Measurements from ENCODE around the gene MEGF11.

Gene MEGF11

DNA sequence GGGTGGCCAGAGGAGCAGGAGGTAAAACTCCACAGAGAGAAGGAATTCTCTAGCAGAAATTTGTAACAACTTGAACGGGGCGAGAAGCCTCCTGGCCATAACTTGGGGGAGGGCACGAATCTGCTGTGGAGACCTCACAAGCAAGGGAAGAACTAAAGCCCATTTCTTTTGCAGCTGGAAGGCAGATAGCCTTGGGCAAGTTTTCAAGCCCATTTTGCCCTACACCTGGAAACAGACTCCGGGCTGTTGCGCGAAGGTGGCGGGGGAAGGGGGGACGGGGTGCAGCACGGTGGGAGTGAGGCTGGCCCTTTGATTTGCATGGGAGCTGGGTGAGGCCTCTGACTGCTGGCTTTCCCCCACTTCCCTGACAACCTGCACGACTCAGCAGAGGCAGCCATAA, 168.8 kb downstream of the MEGF11 start:
- DNase-seq, result no peak

- DNase-seq, result no peak
Measured at GRCh38 chr15:66080717-66081398, 172.7 kb downstream of the MEGF11 start.

- DNase-seq, result no peak
Measured at GRCh38 chr15:66078929-66079275, 174.6 kb downstream of the MEGF11 start.

- DNase-seq, result no peak
Measured at GRCh38 chr15:66078196-66078928, 175.2 kb downstream of the MEGF11 start.

GRCh38 chr15:66077320-66077663, 176.3 kb downstream of the MEGF11 start:
- DNase-seq, result no peak

GRCh38 chr15:66076591-66077319, 176.8 kb downstream of the MEGF11 start:
- no peak for DNase-seq

- no peak for DNase-seq
Measured at GRCh38 chr15:66075947-66076346, 177.6 kb downstream of the MEGF11 start.

- DNase-seq, result no peak
Measured at GRCh38 chr15:66072616-66073361, 180.8 kb downstream of the MEGF11 start.

GRCh38 chr15:66071921-66072295, 181.6 kb downstream of the MEGF11 start:
- no peak for DNase-seq

GRCh38 chr15:66071160-66071920, 182.2 kb downstream of the MEGF11 start:
- DNase-seq, result no peak

DNA sequence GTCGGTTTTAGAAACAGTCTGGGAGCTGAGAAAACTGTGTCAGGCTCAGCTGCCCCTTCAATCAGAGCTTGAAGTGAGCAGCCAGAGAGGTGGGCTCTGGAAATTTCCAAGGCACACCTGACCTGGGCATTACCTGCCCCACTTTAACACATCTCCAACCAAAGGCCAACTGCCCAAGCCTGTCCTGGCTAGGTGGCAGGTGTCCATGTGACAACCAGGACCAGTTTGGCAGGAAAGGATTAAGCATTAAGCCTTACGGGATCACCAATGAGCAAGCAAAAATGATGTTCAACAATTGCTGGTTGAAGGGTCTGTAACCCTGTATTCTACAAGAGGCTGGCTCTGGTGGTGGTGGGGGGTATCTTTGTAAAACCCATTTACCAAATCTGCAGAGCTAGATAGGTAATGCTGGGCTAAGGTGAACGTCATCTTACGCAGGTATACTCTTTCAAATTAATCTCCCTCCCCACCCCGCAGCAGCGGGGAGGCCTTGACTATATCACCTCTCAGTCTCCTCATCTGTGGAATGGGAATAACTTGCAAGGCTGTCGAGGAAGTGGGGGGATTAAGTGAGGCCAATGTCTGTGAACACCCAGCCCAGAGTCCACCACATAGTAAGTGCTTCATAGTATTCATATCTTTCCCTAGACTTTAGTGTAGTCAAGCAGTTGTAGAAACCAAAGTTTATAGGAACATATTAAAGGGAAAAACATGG, 183.2 kb downstream of the MEGF11 start:
- DNase-seq, result no peak

GRCh38 chr15:66069751-66070150, 183.8 kb downstream of the MEGF11 start:
- no peak for DNase-seq

GRCh38 chr15:66068801-66069200, 184.7 kb downstream of the MEGF11 start:
- no peak for DNase-seq

- no peak for DNase-seq
Measured at GRCh38 chr15:66067687-66068086, 185.9 kb downstream of the MEGF11 start.

GRCh38 chr15:66066481-66066880, 187.1 kb downstream of the MEGF11 start:
- DNase-seq, result no peak

GRCh38 chr15:66066005-66066404, 187.5 kb downstream of the MEGF11 start:
- no peak for DNase-seq

DNA sequence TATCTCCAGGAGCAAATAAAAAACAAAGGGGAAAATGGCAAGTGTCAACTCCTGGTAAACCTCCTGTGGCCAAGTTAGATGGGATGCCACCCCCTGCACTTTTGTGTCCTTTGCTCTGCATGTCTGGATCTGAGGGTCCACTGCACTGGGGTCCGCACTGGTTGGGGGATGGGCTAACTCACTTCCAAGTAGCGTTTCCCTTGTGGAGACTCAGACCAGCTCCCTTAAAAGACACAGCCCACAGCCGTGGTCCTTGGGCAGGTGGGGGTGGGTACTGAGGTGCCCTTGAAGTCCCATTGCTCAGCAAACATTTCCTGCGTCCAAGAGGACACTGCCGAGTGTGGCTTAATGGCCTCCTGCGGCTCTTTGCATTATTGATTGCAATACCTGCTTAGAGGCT, 188.2 kb downstream of the MEGF11 start:
- no peak for DNase-seq

DNA sequence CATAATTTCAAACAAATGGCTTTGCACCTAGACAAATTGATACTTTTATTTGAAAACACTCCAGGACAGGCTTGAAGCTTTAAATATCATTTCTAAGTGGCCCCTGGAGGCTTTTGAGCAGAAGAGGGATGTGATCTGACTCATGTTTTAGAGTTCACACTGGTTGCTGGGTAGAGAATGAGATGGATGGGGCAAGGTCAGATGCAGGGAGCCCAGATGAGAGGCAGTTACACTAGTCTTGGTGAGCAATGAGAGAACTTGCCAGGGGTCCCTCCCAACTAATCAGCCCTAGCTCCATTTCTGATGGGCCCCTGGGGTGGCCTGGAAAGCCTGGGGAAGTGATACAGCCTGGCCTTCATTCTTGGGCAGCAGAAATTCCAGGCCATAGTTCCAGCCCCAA, 190.4 kb downstream of the MEGF11 start:
- DNase-seq, result no peak

GRCh38 chr15:66057089-66057488, 196.5 kb downstream of the MEGF11 start:
- DNase-seq, result no peak

- DNase-seq, result no peak
Measured at GRCh38 chr15:66053991-66054390, 199.6 kb downstream of the MEGF11 start.

DNA sequence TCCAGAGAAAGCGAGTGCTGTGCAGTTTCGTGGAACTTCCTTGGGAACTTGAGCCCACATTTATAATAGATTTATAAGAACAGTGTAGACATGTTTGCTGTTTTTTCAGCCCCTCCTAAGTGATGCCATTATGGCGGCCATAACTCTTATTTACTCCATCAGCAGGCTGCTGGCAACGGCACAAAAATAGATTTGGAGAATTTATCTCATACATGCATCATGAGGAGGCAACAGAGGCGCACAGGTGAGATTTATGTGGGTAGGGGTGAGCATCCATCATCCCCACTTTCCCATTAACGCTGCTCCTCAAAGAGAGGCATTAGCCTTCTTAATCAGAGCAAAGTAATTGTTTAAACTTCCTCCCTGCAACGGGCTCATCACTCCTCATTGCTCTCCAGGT, 201.7 kb downstream of the MEGF11 start:
- DNase-seq, result no peak

DNA sequence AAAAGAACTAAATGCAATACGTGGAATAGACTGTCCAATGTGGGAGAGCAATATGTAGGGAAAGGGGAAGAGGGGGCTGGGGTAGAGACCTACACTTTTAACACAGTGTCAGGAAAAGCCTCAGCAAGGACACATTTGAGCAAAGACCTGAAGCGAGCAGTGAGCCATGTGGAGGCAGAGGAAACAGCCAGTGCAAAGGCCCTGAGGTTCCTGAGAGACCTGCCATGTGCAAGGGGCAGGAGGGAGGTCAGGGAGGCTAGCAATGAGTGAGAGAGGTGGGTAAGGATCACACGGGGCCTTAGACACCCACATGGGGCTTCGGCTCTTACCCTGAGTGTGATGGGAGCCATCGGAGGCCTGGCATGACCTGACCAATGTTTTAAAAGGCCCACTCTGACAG, 203.3 kb downstream of the MEGF11 start:
- DNase-seq, result no peak

Data from DMS153 (cell line).